Activated T-helper 1 cell treated with anti-CD3 and anti-CD28 coated beads, Interleukin-12 subunit alpha, Interleukin-12 subunit beta, Interleukin-2, Interleukin-4 antibody, amounts not matched to agents 30 ng/mL and 10 ng/mL and 1 ng/mL, durations not matched to agents 14 hours and 24 hours and 36 hours (primary cell): ENCODE results near the gene IL10. TPM values are rescaled to one million over a fixed set of nuclear protein-coding genes. Genes with fewer than 3 reads are reported as not detected.
"Not testable (repeated sequence)": the region's sequence is repeated elsewhere in the genome, so short reads cannot be mapped to it uniquely, and the experiment has no call there.

ENCODE experiments used
- DNase-seq: peaks from one replicate; pipeline ENCODE4 v3.0.0; 2021; ENCODE audit warnings: low spot score
- H3K27ac Mint-ChIP-seq: one replicate; pipeline ENCODE4 v1.8.0; 2021; ENCODE audit warnings: mild to moderate bottlenecking, mixed read lengths
- H3K27me3 Mint-ChIP-seq: one replicate; pipeline ENCODE4 v1.8.0; 2022; ENCODE audit warnings: mild to moderate bottlenecking, moderate library complexity, mixed read lengths; ENCODE audit not compliant: insufficient read depth
- H3K36me3 Mint-ChIP-seq: one replicate; pipeline ENCODE4 v1.8.0; 2021; ENCODE audit warnings: low read depth, mixed read lengths
- H3K4me1 Mint-ChIP-seq: one replicate; pipeline ENCODE4 v1.8.0; 2021; ENCODE audit warnings: low read depth, mixed read lengths
- H3K4me3 Mint-ChIP-seq: one replicate; pipeline ENCODE4 v1.8.0; 2021; ENCODE audit warnings: mild to moderate bottlenecking, moderate library complexity, mixed read lengths
- H3K9me3 Mint-ChIP-seq: one replicate; pipeline ENCODE4 v1.8.0; 2021; ENCODE audit warnings: mixed read lengths
- intact Hi-C: fragments of 100-400 bp; cut with micrococcal nuclease; formaldehyde crosslinking; loops from one replicate; pipeline ENCODE4 v1.15.1; 2024
- total RNA-seq: library from RNA; stranded (reverse); gene quantifications from 2 replicates; pipeline ENCODE4 v1.2.3, GENCODE V29; 2022

IL10 gene
- total RNA-seq, 1 donor from 2014 or later: 4.4 TPM

GRCh38 chr1:206788487-206789050 lies 16.3 kb upstream of the IL10 start:
- no peak for DNase-seq
- Mint-ChIP-seq H3K9me3 (no peaks in the 10 kb centered on the region), H3K27ac (no peak overlapping the region), H3K4me1 (peaks cover 85% of the 10 kb centered on the region), H3K27me3 (peaks cover 18% of the 10 kb centered on the region), H3K4me3 (no peak overlapping the region), H3K36me3 (peaks cover 4% of the 10 kb centered on the region)
- intact Hi-C loops: no loop called here

GRCh38 chr1:206787891-206788290 lies 15.6 kb upstream of the IL10 start:
- Mint-ChIP-seq H3K4me1 (peaks cover 90% of the 10 kb centered on the region), H3K4me3 (peak overlapping the region; percentile 3), H3K27ac (peak overlapping the region; percentile 19), H3K27me3 (peaks cover 18% of the 10 kb centered on the region), H3K9me3 (no peaks in the 10 kb centered on the region), H3K36me3 (peaks cover 4% of the 10 kb centered on the region)
- DNase-seq: no peak
- intact Hi-C loops: no loop called here

GRCh38 chr1:206786212-206786886 lies 14.1 kb upstream of the IL10 start:
- intact Hi-C loops: loop anchor here (1.0 kb wide), 1 partner anchor 8 kb away; no protein-coding TSS in a partner anchor
- DNase-seq: no peak
- Mint-ChIP-seq H3K9me3 (no peaks in the 10 kb centered on the region), H3K27ac (peak overlapping the region; percentile 85), H3K4me3 (peak overlapping the region; percentile 48), H3K4me1 (peaks cover 87% of the 10 kb centered on the region), H3K36me3 (peaks cover 4% of the 10 kb centered on the region), H3K27me3 (peaks cover 18% of the 10 kb centered on the region)

- Mint-ChIP-seq H3K4me3 (peak overlapping the region; percentile 72), H3K36me3 (peaks cover 4% of the 10 kb centered on the region), H3K27ac (peak overlapping the region; percentile 40), H3K27me3 (peaks cover 18% of the 10 kb centered on the region), H3K9me3 (no peaks in the 10 kb centered on the region), H3K4me1 (peaks cover 77% of the 10 kb centered on the region)
- intact Hi-C loops: no loop called here
- DNase-seq: no peak
Measured at GRCh38 chr1:206785182-206785765, 13.0 kb upstream of the IL10 start.

GRCh38 chr1:206784471-206784903 lies 12.2 kb upstream of the IL10 start:
- Mint-ChIP-seq H3K4me1 (peaks cover 69% of the 10 kb centered on the region), H3K36me3 (peaks cover 4% of the 10 kb centered on the region), H3K27ac (peak overlapping the region; percentile 93), H3K4me3 (peak overlapping the region; percentile 72), H3K9me3 (no peaks in the 10 kb centered on the region), H3K27me3 (peaks cover 14% of the 10 kb centered on the region)
- intact Hi-C loops: loop anchor here (1.0 kb wide), 5 partner anchors 15 to 128 kb away; no protein-coding TSS in a partner anchor
- peak; percentile 87 for DNase-seq

GRCh38 chr1:206783506-206783905 lies 11.2 kb upstream of the IL10 start:
- intact Hi-C loops: no loop called here
- Mint-ChIP-seq H3K27ac (no peak overlapping the region), H3K4me3 (no peak overlapping the region), H3K9me3 (no peaks in the 10 kb centered on the region), H3K4me1 (peaks cover 64% of the 10 kb centered on the region), H3K36me3 (peaks cover 4% of the 10 kb centered on the region), H3K27me3 (peaks cover 9% of the 10 kb centered on the region)
- no peak for DNase-seq

- Mint-ChIP-seq H3K4me3 (no peak overlapping the region), H3K27ac (peak overlapping the region; percentile 21)
- no peak for DNase-seq
Measured at GRCh38 chr1:206782448-206782847, 10.2 kb upstream of the IL10 start.

GRCh38 chr1:206779638-206780037 lies 7.3 kb upstream of the IL10 start:
- no peak overlapping the region for H3K4me3 Mint-ChIP-seq
- H3K9me3 Mint-ChIP-seq: no peaks in the 10 kb centered on the region
- peaks cover 28% of the 10 kb centered on the region for H3K4me1 Mint-ChIP-seq
- intact Hi-C loops: no loop called here
- no peak for DNase-seq
- H3K27ac Mint-ChIP-seq: no peak overlapping the region
- peaks cover 4% of the 10 kb centered on the region for H3K36me3 Mint-ChIP-seq
- peaks cover 20% of the 10 kb centered on the region for H3K27me3 Mint-ChIP-seq

More at GRCh38 chr1:206782448-206782847, 10.2 kb upstream of the IL10 start:
- Mint-ChIP-seq H3K9me3 (no peaks in the 10 kb centered on the region), H3K4me1 (peaks cover 57% of the 10 kb centered on the region), H3K36me3 (peaks cover 4% of the 10 kb centered on the region), H3K27me3 (peaks cover 11% of the 10 kb centered on the region)
- intact Hi-C loops: no loop called here

GRCh38 chr1:206778911-206779310 lies 6.6 kb upstream of the IL10 start:
- DNase-seq, H3K36me3 Mint-ChIP-seq, H3K9me3 Mint-ChIP-seq, H3K4me3 Mint-ChIP-seq, H3K27ac Mint-ChIP-seq, intact Hi-C loops: not testable (repeated sequence)
- H3K4me1 Mint-ChIP-seq: peaks cover 24% of the 10 kb centered on the region
- H3K27me3 Mint-ChIP-seq: peaks cover 23% of the 10 kb centered on the region

GRCh38 chr1:206778031-206778430 lies 5.7 kb upstream of the IL10 start:
- Mint-ChIP-seq H3K27me3 (peaks cover 31% of the 10 kb centered on the region), H3K4me3 (no peak overlapping the region), H3K36me3 (no peaks in the 10 kb centered on the region), H3K4me1 (peaks cover 21% of the 10 kb centered on the region), H3K27ac (no peak overlapping the region), H3K9me3 (no peaks in the 10 kb centered on the region)
- DNase-seq: no peak
- intact Hi-C loops: no loop called here

- intact Hi-C loops: no loop called here
- DNase-seq: no peak
- Mint-ChIP-seq H3K4me1 (peaks cover 21% of the 10 kb centered on the region), H3K27me3 (peaks cover 42% of the 10 kb centered on the region), H3K9me3 (no peaks in the 10 kb centered on the region), H3K36me3 (no peaks in the 10 kb centered on the region), H3K4me3 (no peak overlapping the region), H3K27ac (no peak overlapping the region)
Measured at GRCh38 chr1:206776229-206776628, 3.9 kb upstream of the IL10 start.

- Mint-ChIP-seq H3K4me3 (no peak overlapping the region), H3K4me1 (peaks cover 43% of the 10 kb centered on the region)
- intact Hi-C loops: no loop called here
Measured at GRCh38 chr1:206774093-206774492, 1.8 kb upstream of the IL10 start.

GRCh38 chr1:206771338-206771692 lies 979 bp downstream of the IL10 start:
- intact Hi-C loops: no loop called here
- Mint-ChIP-seq H3K4me3 (peak overlapping the region; percentile 40), H3K9me3 (no peaks in the 10 kb centered on the region), H3K27me3 (peaks cover 43% of the 10 kb centered on the region), H3K4me1 (peaks cover 69% of the 10 kb centered on the region), H3K36me3 (no peaks in the 10 kb centered on the region), H3K27ac (no peak overlapping the region)
- no peak for DNase-seq

More at GRCh38 chr1:206774093-206774492, 1.8 kb upstream of the IL10 start:
- Mint-ChIP-seq H3K27ac (no peak overlapping the region), H3K9me3 (no peaks in the 10 kb centered on the region), H3K36me3 (no peaks in the 10 kb centered on the region), H3K27me3 (peaks cover 52% of the 10 kb centered on the region)
- no peak for DNase-seq
